Trophoblast cell (in vitro differentiated cells and primary cell): Measurements from ENCODE around the gene FAM241B.

ENCODE experiments used
- DNase-seq, 2 donors: peaks; one replicate each; pipeline ENCODE4 v3.0.0-alpha.2; 2016
- H2AFZ ChIP-seq: 2 replicates; pipeline ENCODE4 v1.6.1; 2013; ENCODE audit warnings: low read length, moderate library complexity, mild to moderate bottlenecking; ENCODE audit not compliant: insufficient read depth, poor library complexity
- H2AK5ac ChIP-seq: 2 replicates; pipeline ENCODE4 v1.6.1; 2013; ENCODE audit warnings: mild to moderate bottlenecking, low read length
- H2BK120ac ChIP-seq: 2 replicates; pipeline ENCODE4 v1.6.1; 2013; ENCODE audit warnings: low read length, mild to moderate bottlenecking, moderate library complexity; ENCODE audit not compliant: insufficient read depth, poor library complexity
- H2BK12ac ChIP-seq: 2 replicates; pipeline ENCODE4 v1.6.1; 2013; ENCODE audit warnings: mild to moderate bottlenecking, low read length, moderate library complexity
- H2BK5ac ChIP-seq: 2 replicates; pipeline ENCODE4 v1.6.1; 2013; ENCODE audit warnings: low read length, low read depth, moderate library complexity, mild to moderate bottlenecking; ENCODE audit not compliant: poor library complexity
- H3K14ac ChIP-seq: 2 replicates; pipeline ENCODE4 v1.6.1; 2013; ENCODE audit warnings: mild to moderate bottlenecking, low read length
- H3K18ac ChIP-seq: 2 replicates; pipeline ENCODE4 v1.6.1; 2013; ENCODE audit warnings: mild to moderate bottlenecking, low read length
- H3K23ac ChIP-seq: 2 replicates; pipeline ENCODE4 v1.6.1; 2013; ENCODE audit warnings: low read length
- H3K27ac ChIP-seq: 2 replicates; pipeline ENCODE4 v1.5.1; 2013; ENCODE audit warnings: low read depth, mild to moderate bottlenecking, inconsistent platforms, low read length, moderate library complexity
- H3K27me3 ChIP-seq: 2 replicates; pipeline ENCODE4 v1.6.1; 2013; ENCODE audit warnings: inconsistent platforms, mild to moderate bottlenecking, low read length, moderate library complexity; ENCODE audit not compliant: insufficient read depth
- H3K36me3 ChIP-seq, 2 experiments: 1 replicate in 1 of 2; 2 replicates in 1 of 2; pipeline ENCODE4 v1.6.1; 2013; ENCODE audit warnings: low read length in 2 of 2, mild to moderate bottlenecking in 2 of 2, moderate library complexity in 1 of 2; ENCODE audit not compliant: insufficient read depth in 2 of 2, control insufficient read depth in 1 of 2
- H3K4ac ChIP-seq: 2 replicates; pipeline ENCODE4 v1.6.1; 2013; ENCODE audit warnings: low read depth, mild to moderate bottlenecking, low read length, moderate library complexity
- H3K4me1 ChIP-seq, 2 experiments: 1 replicate in 1 of 2; 2 replicates in 1 of 2; pipeline ENCODE4 v1.6.1; 2013; ENCODE audit warnings: low read length in 2 of 2, mild to moderate bottlenecking in 2 of 2, moderate library complexity in 1 of 2; ENCODE audit not compliant: insufficient read depth in 2 of 2, control insufficient read depth in 1 of 2
- H3K4me2 ChIP-seq: 2 replicates; pipeline ENCODE4 v1.6.1; 2013; ENCODE audit warnings: inconsistent platforms, mild to moderate bottlenecking, low read length, moderate library complexity
- H3K4me3 ChIP-seq: 2 replicates; pipeline ENCODE4 v1.5.1; 2013; ENCODE audit warnings: mild to moderate bottlenecking, low read depth, low read length, inconsistent platforms
- H3K79me1 ChIP-seq: one replicate; pipeline ENCODE4 v1.6.1; 2013; ENCODE audit warnings: low read length
- H3K79me2 ChIP-seq: 2 replicates; pipeline ENCODE4 v1.6.1; 2013; ENCODE audit warnings: low read length, mild to moderate bottlenecking; ENCODE audit not compliant: control insufficient read depth, insufficient read depth, poor library complexity
- H3K9ac ChIP-seq: 2 replicates; pipeline ENCODE4 v1.6.1; 2013; ENCODE audit warnings: mild to moderate bottlenecking, low read length
- H3K9me3 ChIP-seq: 2 replicates; pipeline ENCODE4 v1.6.1; 2013; ENCODE audit warnings: low read depth, mild to moderate bottlenecking, control low read depth, inconsistent platforms, low read length; ENCODE audit not compliant: insufficient read depth
- H4K12ac ChIP-seq: 2 replicates; pipeline ENCODE4 v1.6.1; 2013; ENCODE audit warnings: low read depth, mild to moderate bottlenecking, low read length, moderate library complexity
- H4K8ac ChIP-seq: 2 replicates; pipeline ENCODE4 v1.6.1; 2013; ENCODE audit warnings: low read depth, mild to moderate bottlenecking, low read length, moderate library complexity
- H4K91ac ChIP-seq: one replicate; pipeline ENCODE4 v1.6.1; 2013; ENCODE audit warnings: low read depth, mild to moderate bottlenecking, low read length, moderate library complexity
- WGBS: extraction: QIAGEN DNeasy Blood & Tissue Kit; methylation state at CpG from one replicate; pipeline ENCODE4 v1.1.7; 2013; ENCODE audit warnings: missing lambda C conversion rate; ENCODE audit not compliant: insufficient read length, insufficient coverage; ENCODE audit errors: extremely low coverage; 5-methylcytosine and 5-hydroxymethylcytosine counted together

FAM241B gene

GRCh38 chr10:69629519-69629896, 539 bp upstream of the FAM241B start:
- H2BK12ac ChIP-seq, result no peak overlapping the region
- no peak overlapping the region for H3K27ac ChIP-seq
- H4K12ac ChIP-seq, result peak overlapping the region; percentile 27
- peak overlapping the region; percentile 82 for H2AFZ ChIP-seq
- H3K4ac ChIP-seq, result peak overlapping the region; percentile 4
- no peaks in the 10 kb centered on the region for H3K27me3 ChIP-seq
- no peak overlapping the region for H3K9ac ChIP-seq
- H3K36me3 ChIP-seq, result peaks cover 18 to 20% of the 10 kb centered on the region in 2 experiments
- no peak overlapping the region for H3K4me3 ChIP-seq
- DNase-seq, result no peak
- H4K8ac ChIP-seq, result peak overlapping the region; percentile 91
- H4K91ac ChIP-seq, result peak overlapping the region; percentile 75
- peak overlapping the region; percentile 57 for H3K4me2 ChIP-seq
- H3K14ac ChIP-seq, result no peak overlapping the region
- H2BK5ac ChIP-seq, result no peak overlapping the region
- H3K79me1 ChIP-seq, result peaks cover 9% of the 10 kb centered on the region
- peaks cover 9 to 10% of the 10 kb centered on the region in 2 experiments for H3K4me1 ChIP-seq
- no CpG with 5 or more reads among the region's 2 CpGs for WGBS
- no peak overlapping the region for H3K18ac ChIP-seq
- no peak overlapping the region for H3K23ac ChIP-seq
- H3K79me2 ChIP-seq, result peaks cover 6% of the 10 kb centered on the region
- H2BK120ac ChIP-seq, result no peak overlapping the region
- H2AK5ac ChIP-seq, result peak overlapping the region; percentile 18
- H3K9me3 ChIP-seq, result peaks cover 3% of the 10 kb centered on the region

- Histone ChIP-seq H3K79me1 (peaks cover 9% of the 10 kb centered on the region), H3K4me1 (peaks cover 9 to 10% of the 10 kb centered on the region in 2 experiments), H3K9ac (peak overlapping the region; percentile 28), H2AFZ (peak overlapping the region; percentile 42), H3K14ac (peak overlapping the region; percentile 72), H3K4me2 (peak overlapping the region; percentile 75), H2AK5ac (peak overlapping the region; percentile 3), H3K23ac (no peak overlapping the region), H3K79me2 (peaks cover 6% of the 10 kb centered on the region), H3K9me3 (peaks cover 3% of the 10 kb centered on the region), H4K12ac (peak overlapping the region; percentile 91), H4K91ac (peak overlapping the region; percentile 25), H3K27me3 (no peaks in the 10 kb centered on the region), H2BK120ac (peak overlapping the region; percentile 70), H3K27ac (no peak overlapping the region), H3K18ac (peak overlapping the region; percentile 76), H2BK12ac (no peak overlapping the region), H3K4ac (peak overlapping the region; percentile 60), H2BK5ac (no peak overlapping the region), H4K8ac (peak overlapping the region; percentile 91), H3K36me3 (peaks cover 20% of the 10 kb centered on the region in 2 experiments), H3K4me3 (peak overlapping the region; percentile 78)
- no CpG with 5 or more reads among the region's 24 CpGs for WGBS
- DNase-seq, result no peak
Measured at GRCh38 chr10:69630651-69631400, 779 bp downstream of the FAM241B start.

GRCh38 chr10:69631566-69631965, 1.5 kb downstream of the FAM241B start:
- H4K12ac ChIP-seq, result no peak overlapping the region
- H3K4ac ChIP-seq, result no peak overlapping the region
- peaks cover 9% of the 10 kb centered on the region for H3K79me1 ChIP-seq
- H2BK12ac ChIP-seq, result no peak overlapping the region
- H3K23ac ChIP-seq, result no peak overlapping the region
- no CpG with 5 or more reads among the region's 7 CpGs for WGBS
- H3K4me2 ChIP-seq, result no peak overlapping the region
- no peak overlapping the region for H3K14ac ChIP-seq
- no peak overlapping the region for H4K91ac ChIP-seq
- H3K9ac ChIP-seq, result no peak overlapping the region
- no peak overlapping the region for H3K27ac ChIP-seq
- H2BK5ac ChIP-seq, result no peak overlapping the region
- H2AFZ ChIP-seq, result no peak overlapping the region
- H2AK5ac ChIP-seq, result no peak overlapping the region
- H2BK120ac ChIP-seq, result no peak overlapping the region
- no peak overlapping the region for H3K18ac ChIP-seq
- DNase-seq, result no peak
- H4K8ac ChIP-seq, result no peak overlapping the region
- peaks cover 20% of the 10 kb centered on the region in 2 experiments for H3K36me3 ChIP-seq
- peaks cover 3% of the 10 kb centered on the region for H3K9me3 ChIP-seq
- H3K79me2 ChIP-seq, result peaks cover 6% of the 10 kb centered on the region
- peaks cover 9 to 10% of the 10 kb centered on the region in 2 experiments for H3K4me1 ChIP-seq
- no peaks in the 10 kb centered on the region for H3K27me3 ChIP-seq
- H3K4me3 ChIP-seq, result no peak overlapping the region

- Histone ChIP-seq H4K91ac (no peak overlapping the region), H3K79me2 (peaks cover 6% of the 10 kb centered on the region), H2AFZ (no peak overlapping the region), H3K36me3 (peaks cover 20% of the 10 kb centered on the region in 2 experiments), H3K79me1 (peaks cover 9% of the 10 kb centered on the region), H3K23ac (no peak overlapping the region), H3K4ac (no peak overlapping the region), H2BK120ac (no peak overlapping the region), H3K4me2 (no peak overlapping the region), H3K4me3 (no peak overlapping the region), H4K8ac (no peak overlapping the region), H3K9me3 (peaks cover 3% of the 10 kb centered on the region), H3K4me1 (peaks cover 9 to 10% of the 10 kb centered on the region in 2 experiments), H3K18ac (no peak overlapping the region), H3K27ac (no peak overlapping the region), H4K12ac (no peak overlapping the region), H3K27me3 (no peaks in the 10 kb centered on the region), H2BK5ac (no peak overlapping the region), H3K9ac (no peak overlapping the region), H2AK5ac (no peak overlapping the region), H2BK12ac (no peak overlapping the region), H3K14ac (no peak overlapping the region)
- DNase-seq, result no peak
- no CpG with 5 or more reads among the region's 7 CpGs for WGBS
Measured at GRCh38 chr10:69632516-69633199, 2.6 kb downstream of the FAM241B start.
